ENCODE measurements around the gene AMBP. TPM values are rescaled to one million over a fixed set of nuclear protein-coding genes. Genes with fewer than 3 reads are reported as not detected.

AMBP gene
- total RNA-seq, 3 donors from 2014 or later (not counting 1 experiment from before 2014, with no cell fraction given): not detected

- 98% methylated on average over 4 of the region's 4 CpGs for WGBS (ENCODE audit: insufficient coverage)
- no peak for DNase-seq
- Histone ChIP-seq H3K4me1 (ENCODE audit: control insufficient read depth, insufficient read depth, low read length) (no peaks in the 10 kb centered on the region), H3K9me3 (ENCODE audit: control insufficient read depth, insufficient read depth, low read length) (no peaks in the 10 kb centered on the region), H3K27me3 (ENCODE audit: control insufficient read depth, insufficient read depth, low read length) (no peaks in the 10 kb centered on the region), H3K4me3 (ENCODE audit: low read length) (no peak overlapping the region), H3K36me3 (ENCODE audit: control insufficient read depth, insufficient read depth, low read length) (peaks cover 2% of the 10 kb centered on the region), H3K27ac (ENCODE audit: low read length) (no peak overlapping the region)
- H3K36me3 Mint-ChIP-seq: no peaks in the 10 kb centered on the region
- TF ChIP-seq CTCF (IDR thresholded peaks at IDR 0.05): no peak
- H3K9me3 Mint-ChIP-seq: no peaks in the 10 kb centered on the region
- ATAC-seq: no peak
- H3K27ac Mint-ChIP-seq: no peak overlapping the region
- intact Hi-C loops (cut with micrococcal nuclease): no loop called here
- H3K27me3 Mint-ChIP-seq (ENCODE audit: low read depth in 2 of 2): no peaks in the 10 kb centered on the region
- H3K4me1 Mint-ChIP-seq: no peaks in the 10 kb centered on the region
- no peak overlapping the region for H3K4me3 Mint-ChIP-seq
These were observed 43.4 kb downstream of the AMBP start for GRCh38 chr9:114034661-114035062.

GRCh38 chr9:114034196-114034595 is 43.9 kb downstream of the AMBP start:
- H3K36me3 Mint-ChIP-seq: no peaks in the 10 kb centered on the region
- H3K4me1 Mint-ChIP-seq: no peaks in the 10 kb centered on the region
- no peaks in the 10 kb centered on the region for H3K27me3 Mint-ChIP-seq (ENCODE audit: low read depth in 2 of 2)
- Histone ChIP-seq H3K9me3 (ENCODE audit: control insufficient read depth, insufficient read depth, low read length) (no peaks in the 10 kb centered on the region), H3K27ac (ENCODE audit: low read length) (no peak overlapping the region), H3K4me3 (ENCODE audit: low read length) (no peak overlapping the region), H3K4me1 (ENCODE audit: control insufficient read depth, insufficient read depth, low read length) (no peaks in the 10 kb centered on the region), H3K27me3 (ENCODE audit: control insufficient read depth, insufficient read depth, low read length) (no peaks in the 10 kb centered on the region), H3K36me3 (ENCODE audit: control insufficient read depth, insufficient read depth, low read length) (peaks cover 2% of the 10 kb centered on the region)
- intact Hi-C loops (cut with micrococcal nuclease): no loop called here
- DNase-seq: no peak
- ATAC-seq: no peak
- no peak overlapping the region for H3K4me3 Mint-ChIP-seq
- no peaks in the 10 kb centered on the region for H3K9me3 Mint-ChIP-seq
- 95% methylated on average over 10 of the region's 10 CpGs for WGBS (ENCODE audit: insufficient coverage)
- H3K27ac Mint-ChIP-seq: no peak overlapping the region
- no peak for TF ChIP-seq CTCF (IDR thresholded peaks at IDR 0.05)

- 82% methylated on average over 12 of the region's 12 CpGs for WGBS (ENCODE audit: insufficient coverage)
- no peak overlapping the region for H3K27ac ChIP-seq (ENCODE audit: low read length)
- H3K4me3 ChIP-seq (ENCODE audit: low read length): no peak overlapping the region
- Mint-ChIP-seq H3K4me3 (no peak overlapping the region), H3K9me3 (no peaks in the 10 kb centered on the region), H3K27ac (no peak overlapping the region), H3K27me3 (ENCODE audit: low read depth in 2 of 2) (no peaks in the 10 kb centered on the region), H3K4me1 (no peaks in the 10 kb centered on the region), H3K36me3 (no peaks in the 10 kb centered on the region)
- no peak for TF ChIP-seq CTCF (IDR thresholded peaks at IDR 0.05)
- no peaks in the 10 kb centered on the region for H3K9me3 ChIP-seq (ENCODE audit: control insufficient read depth, insufficient read depth, low read length)
- H3K36me3 ChIP-seq (ENCODE audit: control insufficient read depth, insufficient read depth, low read length): peaks cover 2% of the 10 kb centered on the region
- H3K27me3 ChIP-seq (ENCODE audit: control insufficient read depth, insufficient read depth, low read length): no peaks in the 10 kb centered on the region
- intact Hi-C loops (cut with micrococcal nuclease): no loop called here
- DNase-seq (no peak), ATAC-seq (no peak)
- H3K4me1 ChIP-seq (ENCODE audit: control insufficient read depth, insufficient read depth, low read length): no peaks in the 10 kb centered on the region
These were observed 44.5 kb downstream of the AMBP start for GRCh38 chr9:114033397-114034103.

Data from natural killer cell (primary cell).